Adipocyte (in vitro differentiated cells): Measurements from ENCODE around the gene HSPB6.

ENCODE experiments used
- DNase-seq: peaks from one replicate; pipeline ENCODE4 v3.0.0-alpha.2; 2015; ENCODE audit warnings: low read depth
- H3K27me3 ChIP-seq: replicated peaks from 2 replicates; pipeline ENCODE4 v1.7.0; 2013; ENCODE audit warnings: mild to moderate bottlenecking, low read length, moderate library complexity; ENCODE audit not compliant: control insufficient read depth, insufficient read depth
- H3K36me3 ChIP-seq: 2 replicates; pipeline ENCODE4 v1.7.0; 2013; ENCODE audit warnings: low read length, mild to moderate bottlenecking, moderate library complexity; ENCODE audit not compliant: control insufficient read depth, insufficient read depth, severe bottlenecking
- H3K4me1 ChIP-seq: 2 replicates; pipeline ENCODE4 v1.7.0; 2013; ENCODE audit warnings: mild to moderate bottlenecking, low read length, moderate library complexity; ENCODE audit not compliant: control insufficient read depth, insufficient read depth
- H3K4me3 ChIP-seq: 2 replicates; pipeline ENCODE4 v1.7.0; 2013; ENCODE audit warnings: mild to moderate bottlenecking, low read length, moderate library complexity
- H3K9ac ChIP-seq: 2 replicates; pipeline ENCODE4 v1.7.0; 2013; ENCODE audit warnings: mild to moderate bottlenecking, low read length, moderate library complexity
- H3K9me3 ChIP-seq: 2 replicates; pipeline ENCODE4 v1.7.0; 2013; ENCODE audit warnings: mild to moderate bottlenecking, low read length, moderate library complexity; ENCODE audit not compliant: control insufficient read depth

HSPB6 gene

GRCh38 chr19:35722897-35723296 lies 33.9 kb downstream of the HSPB6 start:
- H3K9me3 ChIP-seq = no peaks in the 10 kb centered on the region
- H3K4me1 ChIP-seq = peaks cover 14% of the 10 kb centered on the region
- no peaks in the 10 kb centered on the region for H3K27me3 ChIP-seq
- H3K9ac ChIP-seq = no peak overlapping the region
- DNase-seq = no peak
- peaks cover 74% of the 10 kb centered on the region for H3K36me3 ChIP-seq
- H3K4me3 ChIP-seq = no peak overlapping the region

- Histone ChIP-seq H3K36me3 (peaks cover 69% of the 10 kb centered on the region), H3K9ac (no peak overlapping the region), H3K4me3 (no peak overlapping the region), H3K27me3 (no peaks in the 10 kb centered on the region), H3K9me3 (no peaks in the 10 kb centered on the region), H3K4me1 (peaks cover 14% of the 10 kb centered on the region)
- no peak for DNase-seq
Observed at GRCh38 chr19:35722461-35722860, 34.4 kb downstream of the HSPB6 start.

GRCh38 chr19:35721374-35721773 lies 35.5 kb downstream of the HSPB6 start:
- H3K4me1 ChIP-seq = peaks cover 14% of the 10 kb centered on the region
- H3K9ac ChIP-seq = no peak overlapping the region
- no peak for DNase-seq
- H3K4me3 ChIP-seq = no peak overlapping the region
- H3K9me3 ChIP-seq = no peaks in the 10 kb centered on the region
- H3K36me3 ChIP-seq = peaks cover 60% of the 10 kb centered on the region
- no peaks in the 10 kb centered on the region for H3K27me3 ChIP-seq

- no peak overlapping the region for H3K4me3 ChIP-seq
- H3K4me1 ChIP-seq = peaks cover 21% of the 10 kb centered on the region
- H3K9ac ChIP-seq = no peak overlapping the region
- H3K9me3 ChIP-seq = no peaks in the 10 kb centered on the region
- DNase-seq = no peak
- H3K36me3 ChIP-seq = peaks cover 53% of the 10 kb centered on the region
- no peaks in the 10 kb centered on the region for H3K27me3 ChIP-seq
Observed at GRCh38 chr19:35720648-35721047, 36.2 kb downstream of the HSPB6 start.

GRCh38 chr19:35720163-35720524 lies 36.7 kb downstream of the HSPB6 start:
- Histone ChIP-seq H3K9ac (no peak overlapping the region), H3K27me3 (no peaks in the 10 kb centered on the region), H3K36me3 (peaks cover 48% of the 10 kb centered on the region), H3K9me3 (no peaks in the 10 kb centered on the region), H3K4me3 (no peak overlapping the region), H3K4me1 (peaks cover 25% of the 10 kb centered on the region)
- no peak for DNase-seq

- peaks cover 25% of the 10 kb centered on the region for H3K4me1 ChIP-seq
- peak overlapping the region; percentile 94 for H3K9ac ChIP-seq
- DNase-seq = no peak
- no peaks in the 10 kb centered on the region for H3K27me3 ChIP-seq
- H3K4me3 ChIP-seq = peak overlapping the region; percentile 92
- H3K36me3 ChIP-seq = peaks cover 42% of the 10 kb centered on the region
- no peaks in the 10 kb centered on the region for H3K9me3 ChIP-seq
Observed at GRCh38 chr19:35719402-35720162, 37.2 kb downstream of the HSPB6 start.

- H3K27me3 ChIP-seq = no peaks in the 10 kb centered on the region
- peak overlapping the region; percentile 92 for H3K4me3 ChIP-seq
- H3K36me3 ChIP-seq = peaks cover 31% of the 10 kb centered on the region
- peak overlapping the region; percentile 94 for H3K9ac ChIP-seq
- H3K9me3 ChIP-seq = no peaks in the 10 kb centered on the region
- peak; percentile 31 for DNase-seq
- H3K4me1 ChIP-seq = peaks cover 25% of the 10 kb centered on the region
Observed at GRCh38 chr19:35718345-35719041, 38.3 kb downstream of the HSPB6 start.

- Histone ChIP-seq H3K4me3 (peak within 1 kb of the TSS; percentile 95), H3K27me3 (no peaks in the 10 kb centered on the region), H3K4me1 (peaks cover 25% of the 10 kb centered on the region), H3K9ac (peak within 1 kb of the TSS; percentile 94), H3K9me3 (no peaks in the 10 kb centered on the region), H3K36me3 (peaks cover 24% of the 10 kb centered on the region)
- peak; percentile 98 for DNase-seq
Observed at GRCh38 chr19:35717665-35718344, 39.0 kb downstream of the HSPB6 start, which contains the start of gene KMT2B. Gene KMT2B, plus strand, starts transcription at chr19:35718003. Its CDS starts 16 bp downstream, at chr19:35718019.

GRCh38 chr19:35716801-35717664 lies 39.8 kb downstream of the HSPB6 start:
- Histone ChIP-seq H3K36me3 (peaks cover 16% of the 10 kb centered on the region), H3K4me3 (peak overlapping the region; percentile 95)
- DNase-seq = peak; percentile 96

GRCh38 chr19:35715981-35716800 lies 40.6 kb downstream of the HSPB6 start:
- no peaks in the 10 kb centered on the region for H3K27me3 ChIP-seq
- peaks cover 8% of the 10 kb centered on the region for H3K36me3 ChIP-seq
- no peaks in the 10 kb centered on the region for H3K9me3 ChIP-seq
- peak overlapping the region; percentile 95 for H3K4me3 ChIP-seq
- peak; percentile 74 for DNase-seq
- H3K9ac ChIP-seq = peak overlapping the region; percentile 91
- H3K4me1 ChIP-seq = peaks cover 25% of the 10 kb centered on the region

More at GRCh38 chr19:35716801-35717664, 39.8 kb downstream of the HSPB6 start:
- Histone ChIP-seq H3K9ac (peak overlapping the region; percentile 91), H3K27me3 (no peaks in the 10 kb centered on the region), H3K9me3 (no peaks in the 10 kb centered on the region), H3K4me1 (peaks cover 25% of the 10 kb centered on the region)
